K562 (cell line): ENCODE measurements around the gene ERMP1. TPM values are rescaled to one million over a fixed set of nuclear protein-coding genes. Genes with fewer than 3 reads are reported as not detected.
A peak's percentile ranks its signal among the peaks of the same experiment; 100 is the strongest.

Experiments
- ATAC-seq: fragments of 200-7000 bp; cut with Tn5 transposase; 3 replicates; pipeline ENCODE4 v1.9.1; 2020; ENCODE audit warnings: moderate library complexity
- BruUV-seq: library from RNA; stranded (reverse); fragments of 400-500 nt; replicated peaks from 2 replicates; lab custom pipeline; 2021; lab: Mats Ljungman, UMichigan
- CTCF ChIA-PET: fragments of 300-600 bp; formaldehyde crosslinking; extraction: SDS; loops from one replicate; lab custom pipeline; 2021; ENCODE audit warnings: low intra/inter-chr PET ratio; lab: Yijun Ruan, JAX
- POLR2A ChIA-PET: fragments of 300-600, 350-650 bp; sonication (Branson Sonifier 250); formaldehyde crosslinking; extraction: SDS; loops from one replicate; lab custom pipeline; 2021; ENCODE audit warnings: antibody characterized with exemption, inconsistent platforms; lab: Yijun Ruan, JAX
- DNase-seq, 4 experiments: peaks; one replicate each; pipeline versions ENCODE4 v3.0.0 to v3.0.0-alpha.2; 2011 to 2018; ENCODE audit warnings: low spot score in 3 of 4, mixed read lengths in 3 of 4; ENCODE audit errors: extremely low read depth in 1 of 4
- FAIRE-seq: peaks from 2 replicates; lab custom pipeline; 2011; peaks lifted over from hg19 to GRCh38; lab: Jason Lieb, UNC
- H2AFZ ChIP-seq: 2 replicates; pipeline ENCODE4 v1.6.0; 2011; ENCODE audit warnings: low read depth, low read length, control low read depth, inconsistent platforms
- H3K27ac ChIP-seq: fragments of 200-600 bp; 3 replicates; pipeline ENCODE4 v1.8.0; 2011; ENCODE audit warnings: low read depth, mild to moderate bottlenecking, control low read depth, inconsistent platforms, low read length, moderate library complexity, mixed read lengths; ENCODE audit errors: extremely low read depth
- H3K27me3 ChIP-seq, 2 experiments: fragments of 300-600 bp in 1 of 2; 2 replicates in 1 of 2; 3 replicates in 1 of 2; pipeline versions ENCODE4 v1.6.0 to v1.8.0; 2011; ENCODE audit warnings: inconsistent platforms in 2 of 2, low read length in 2 of 2, mild to moderate bottlenecking in 1 of 2, mixed read lengths in 1 of 2, moderate library complexity in 1 of 2; ENCODE audit not compliant: control insufficient read depth in 2 of 2, insufficient read depth in 2 of 2
- H3K36me3 ChIP-seq: fragments of 300-600 bp; 3 replicates; pipeline ENCODE4 v1.8.0; 2011; ENCODE audit warnings: mild to moderate bottlenecking, low read length, inconsistent platforms; ENCODE audit not compliant: control insufficient read depth, insufficient read depth
- H3K4me1 ChIP-seq, 2 experiments: fragments of 200-600 bp in 1 of 2; replicated peaks in 1 of 2; 2 replicates in 1 of 2; 3 replicates in 1 of 2; pipeline versions ENCODE4 v1.5.1 to v1.8.0; 2011; ENCODE audit warnings: inconsistent platforms in 2 of 2, low read length in 2 of 2, mild to moderate bottlenecking in 1 of 2, mixed read lengths in 1 of 2, moderate library complexity in 1 of 2; ENCODE audit not compliant: control insufficient read depth in 2 of 2, insufficient read depth in 2 of 2
- H3K4me2 ChIP-seq: 2 replicates; pipeline ENCODE4 v1.6.1; 2011; ENCODE audit warnings: low read length, control low read depth, inconsistent platforms, mixed read lengths; ENCODE audit not compliant: insufficient read depth
- H3K4me3 ChIP-seq: fragments of 200-600 bp; sonication (generic), shearing (Covaris generic); 2 replicates; pipeline ENCODE4 v1.5.1; 2016; ENCODE audit warnings: control low read depth, inconsistent platforms
- H3K79me2 ChIP-seq: fragments of 200-600 bp; 3 replicates; pipeline ENCODE4 v1.8.0; 2011; ENCODE audit warnings: low read length, inconsistent platforms; ENCODE audit not compliant: control insufficient read depth, insufficient read depth
- H3K9ac ChIP-seq, 2 experiments: 2 replicates each; pipeline versions ENCODE4 v1.6.0 to v1.6.1; 2011; ENCODE audit warnings: low read depth in 2 of 2, low read length in 2 of 2, control low read depth in 1 of 2, inconsistent platforms in 1 of 2, mild to moderate bottlenecking in 1 of 2, mixed read lengths in 1 of 2; ENCODE audit not compliant: insufficient read depth in 1 of 2
- H3K9me1 ChIP-seq: one replicate; pipeline ENCODE4 v1.6.0; 2011; ENCODE audit warnings: inconsistent platforms, mild to moderate bottlenecking, low read length, moderate library complexity; ENCODE audit not compliant: control insufficient read depth, insufficient read depth
- H3K9me3 ChIP-seq: replicated peaks from 2 replicates; pipeline ENCODE4 v1.5.1; 2011; ENCODE audit warnings: low read depth, low read length, inconsistent platforms; ENCODE audit not compliant: control insufficient read depth, insufficient read depth
- H4K20me1 ChIP-seq: replicated peaks from 2 replicates; pipeline ENCODE4 v1.6.1; 2011; ENCODE audit warnings: low read length, inconsistent platforms, mixed read lengths; ENCODE audit not compliant: control insufficient read depth, insufficient read depth
- CHAMP1 ChIP-seq: fragments of 450-650 bp; IDR thresholded peaks from 2 replicates; pipeline ENCODE4 v1.6.1; 2016; ENCODE audit warnings: mild to moderate bottlenecking
- E2F6 ChIP-seq, 2 experiments: IDR thresholded peaks; 2 replicates each; pipeline ENCODE4 v1.6.1; 2011; ENCODE audit warnings: borderline replicate concordance in 1 of 2, control low read depth in 1 of 2, low read depth in 1 of 2, low read length in 1 of 2, mild to moderate bottlenecking in 1 of 2, mixed read lengths in 1 of 2, moderate library complexity in 1 of 2; ENCODE audit not compliant: insufficient read depth in 1 of 2, insufficient read length in 1 of 2, poor library complexity in 1 of 2, severe bottlenecking in 1 of 2; ENCODE audit errors: extremely low read depth in 1 of 2
- HNRNPH1 ChIP-seq: fragments of 200-400 bp; formaldehyde crosslinking; optimal IDR thresholded peaks from 2 replicates; pipeline ENCODE3; 2017; ENCODE audit warnings: low read depth, mild to moderate bottlenecking, low read length, moderate library complexity
- KLF16 ChIP-seq: IDR thresholded peaks from 2 replicates; pipeline ENCODE4 v1.6.1; 2016; ENCODE audit warnings: antibody characterized with exemption
- MCM7 ChIP-seq, 2 experiments: fragments of 450-650 bp; IDR thresholded peaks; 2 replicates each; pipeline ENCODE4 v1.6.1; 2016 to 2018
- NCOA1 ChIP-seq: fragments of 450-650 bp; IDR thresholded peaks from 2 replicates; pipeline ENCODE4 v1.6.1; 2016; ENCODE audit warnings: low read depth
- NCOA6 ChIP-seq: fragments of 450-650 bp; IDR thresholded peaks from 2 replicates; pipeline ENCODE4 v1.6.1; 2017; ENCODE audit warnings: mild to moderate bottlenecking
- PHB ChIP-seq: fragments of 250-450 bp; sonication (Bioruptor Pico); IDR thresholded peaks from 2 replicates; pipeline ENCODE4 v1.5.0; 2021
- ZNF280A ChIP-seq: fragments of 450-650 bp; IDR thresholded peaks from 2 replicates; pipeline ENCODE4 v1.6.1; 2018; ENCODE audit warnings: mild to moderate bottlenecking, low read depth; ENCODE audit not compliant: partially characterized antibody
- ZNF445 ChIP-seq: fragments of 250-450 bp; sonication (Bioruptor Pico); IDR thresholded peaks from 2 replicates; pipeline ENCODE4 v1.4.0; 2020; ENCODE audit warnings: low read depth, mild to moderate bottlenecking, moderate library complexity
- ZNF655 ChIP-seq: fragments of 250-450 bp; sonication (Bioruptor Pico); IDR thresholded peaks from 2 replicates; pipeline ENCODE4 v1.5.0; 2021
- ZSCAN29 ChIP-seq: fragments of 450-650 bp; IDR thresholded peaks from 2 replicates; pipeline ENCODE4 v1.6.1; 2017
- WGBS: fragments of 100-300 bp; shearing (Covaris generic); methylation state at CpG from one replicate; pipeline ENCODE4 v1.1.6; 2016; ENCODE audit warnings: low coverage, mixed read lengths; ENCODE audit not compliant: insufficient coverage; ENCODE audit errors: missing lambda C conversion rate; 5-methylcytosine and 5-hydroxymethylcytosine counted together
- in situ Hi-C: fragments of 300-500 bp; cut with MboI; formaldehyde crosslinking; loops from 4 replicates; pipeline ENCODE4 v1.15.0; 2018; ENCODE audit warnings: inconsistent platforms, mixed read lengths
- intact Hi-C: fragments of 100-400 bp; cut with micrococcal nuclease; formaldehyde crosslinking; loops from 2 replicates; pipeline ENCODE4 v1.14.2; 2022
- polyA plus RNA-seq, 8 experiments: library from polyadenylated mRNA; depleted of rRNA in 4 of 8; stranded (reverse) in 5 of 8; unstranded in 3 of 8; fragments of >200 nt; fragmentation: Nextera tagmentation in 2 of 8; fragmentation: Illumina TruSeq in 1 of 8; extraction: Ambion mirVana in 2 of 8; extraction: Trizol in 1 of 8; gene quantifications; 2 replicates each; pipeline versions ENCODE4 v1.2.1 to v1.2.3, GENCODE V29; 2011 to 2014; ENCODE audit warnings: inconsistent platforms in 1 of 8, missing spikeins in 1 of 8
- total RNA-seq, 7 experiments: library from RNA; depleted of rRNA in 6 of 7; stranded (reverse); fragments of >200 nt in 6 of 7; fragmentation: Illumina TruSeq in 2 of 7; extraction: Trizol in 2 of 7; gene quantifications; 2 replicates each; pipeline versions ENCODE4 v1.2.1 to v1.2.3, GENCODE V29; 2011 to 2021; ENCODE audit warnings: low replicate concordance in 1 of 7

Gene ERMP1
- total and polyA plus RNA-seq, 9 of the 15 experiments (the other 6 are each of a cell fraction or from before 2014, with no cell fraction given), result 2.5 to 26.3 (median 12.6) TPM

GRCh38 chr9:5778805-5779204 lies 54.1 kb downstream of the ERMP1 start (continued):
- TF ChIP-seq E2F6 (IDR thresholded peaks at IDR 0.05; ENCODE audit: borderline replicate concordance in 1 of 2, extremely low read depth in 1 of 2, insufficient read depth in 1 of 2, insufficient read length in 1 of 2, low read depth in 1 of 2, low read length in 1 of 2, poor library complexity in 1 of 2, severe bottlenecking in 1 of 2), result peak in 1 of 2 experiments; percentile 29
- TF ChIP-seq, all 486 proteins: peak for 5

GRCh38 chr9:5773324-5773999 lies 59.5 kb downstream of the ERMP1 start:
- FAIRE-seq, result no peak
- H3K4me2 ChIP-seq, result no peak overlapping the region
- ChIA-PET POLR2A (no interaction called here), CTCF (no interaction called here)
- no peaks in the 10 kb centered on the region for H3K27me3 ChIP-seq
- no TSS peak for BruUV-seq
- H3K36me3 ChIP-seq, result peaks cover 75% of the 10 kb centered on the region; the same call in 2 of the 3 replicates
- H4K20me1 ChIP-seq, result no peaks in the 10 kb centered on the region
- no peak overlapping the region for H2AFZ ChIP-seq
- H3K4me3 ChIP-seq, result no peak overlapping the region
- in situ Hi-C loops (no loop called here), intact Hi-C loops (loop anchor here (5.0 kb wide), 1 partner anchor 141 kb away; no protein-coding TSS in a partner anchor)
- H3K27ac ChIP-seq, result no peak overlapping the region
- WGBS, result 85% methylated on average over 3 of the region's 3 CpGs
- DNase-seq, result peak in 1 of 4 experiments; percentile 4
- H3K4me1 ChIP-seq, result no peaks in the 10 kb centered on the region
- H3K9me1 ChIP-seq, result no peaks in the 10 kb centered on the region
- H3K79me2 ChIP-seq, result no peaks in the 10 kb centered on the region; the same call in 2 of the 3 replicates
- no peak overlapping the region for H3K9ac ChIP-seq
- no peak for ATAC-seq
- peaks cover 2% of the 10 kb centered on the region; the same call in 1 of the 2 replicates for H3K9me3 ChIP-seq
- TF ChIP-seq CHAMP1, result no peak
- TF ChIP-seq KLF16, result no peak
- TF ChIP-seq ZSCAN29, result no peak
- no peak for TF ChIP-seq ZNF280A
- no peak for TF ChIP-seq NCOA1
- TF ChIP-seq NCOA6, result no peak
- TF ChIP-seq HNRNPH1, result no peak
- TF ChIP-seq ZNF445 (CRISPR knock-in tag), result no peak
- no peak for TF ChIP-seq PHB (CRISPR knock-in tag)
- TF ChIP-seq ZNF655 (CRISPR knock-in tag), result no peak
- TF ChIP-seq MCM7 (IDR thresholded peaks at IDR 0.05), result no peak
